NCI-H1930 (cell line): ENCODE measurements around the gene SMIM27.
A peak's percentile ranks its signal among the peaks of the same experiment; 100 is the strongest.

Experiments used
- DNase-seq, 2 experiments: peaks; one replicate each; lab custom pipeline; 2025; lab: John Stamatoyannopoulos, UW

Gene SMIM27

DNA sequence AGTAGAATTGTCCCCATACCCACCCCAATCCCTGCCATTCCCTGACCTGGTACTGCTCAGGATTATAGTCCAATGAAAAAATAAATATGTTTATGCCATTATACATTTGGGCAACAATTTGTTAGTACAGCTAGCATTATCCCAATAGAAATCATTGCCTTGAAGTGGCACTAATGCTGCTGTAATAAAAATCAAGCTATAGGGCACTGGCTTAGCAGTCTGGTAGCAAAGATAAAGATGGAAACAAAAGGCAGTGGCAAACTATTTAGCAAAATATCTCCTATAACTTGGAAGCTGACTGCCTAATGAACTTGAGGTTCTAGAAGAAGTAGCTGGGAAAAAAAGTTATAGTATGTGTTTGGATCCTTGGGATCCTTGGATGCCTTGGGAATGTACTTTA lies 2.5 kb downstream of the SMIM27 start:
- no peak for DNase-seq

DNA sequence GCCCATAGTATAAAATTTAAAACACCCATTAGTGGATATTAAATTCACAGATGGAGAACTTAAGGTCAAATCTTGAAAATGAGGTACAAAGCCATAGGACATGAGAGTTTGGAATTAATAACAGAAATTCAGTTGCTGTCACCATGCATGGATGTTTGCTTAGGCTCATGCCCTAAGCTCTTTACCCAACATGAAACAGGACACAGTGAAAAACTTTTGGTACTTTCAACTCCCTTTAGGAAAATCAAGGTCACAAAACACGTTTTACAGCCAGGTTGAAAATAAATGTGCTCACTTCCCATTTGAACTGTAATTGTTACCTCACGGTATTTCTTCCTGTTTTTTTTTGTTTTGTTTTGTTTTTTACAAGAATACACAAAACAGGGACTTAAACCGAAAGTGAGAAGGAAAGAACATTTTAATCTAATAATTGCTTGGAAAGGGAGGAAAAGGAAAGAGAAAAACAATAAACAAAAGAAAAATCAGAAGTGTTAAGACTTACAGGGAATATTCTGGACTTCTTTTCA lies 6.3 kb downstream of the SMIM27 start:
- DNase-seq: no peak

DNA sequence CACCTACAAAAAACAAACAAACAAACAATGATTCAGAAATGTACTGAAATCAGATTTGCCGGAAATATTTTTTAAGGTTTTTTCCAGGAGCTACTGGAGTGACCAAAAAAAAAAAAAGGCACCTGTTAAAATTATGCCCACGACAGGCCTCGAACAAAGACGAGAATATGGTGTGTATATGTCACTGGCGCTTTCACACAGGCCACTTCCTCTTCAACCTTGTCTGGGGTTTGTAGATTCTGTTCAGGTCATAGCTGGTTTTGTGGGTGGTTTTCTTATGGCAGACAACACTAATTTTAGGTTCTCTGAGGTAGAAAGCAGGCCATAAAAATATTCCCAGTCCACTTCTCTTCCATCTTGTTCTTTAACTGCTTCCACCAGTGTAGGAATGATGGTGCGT lies 13.8 kb downstream of the SMIM27 start:
- DNase-seq: no peak

DNA sequence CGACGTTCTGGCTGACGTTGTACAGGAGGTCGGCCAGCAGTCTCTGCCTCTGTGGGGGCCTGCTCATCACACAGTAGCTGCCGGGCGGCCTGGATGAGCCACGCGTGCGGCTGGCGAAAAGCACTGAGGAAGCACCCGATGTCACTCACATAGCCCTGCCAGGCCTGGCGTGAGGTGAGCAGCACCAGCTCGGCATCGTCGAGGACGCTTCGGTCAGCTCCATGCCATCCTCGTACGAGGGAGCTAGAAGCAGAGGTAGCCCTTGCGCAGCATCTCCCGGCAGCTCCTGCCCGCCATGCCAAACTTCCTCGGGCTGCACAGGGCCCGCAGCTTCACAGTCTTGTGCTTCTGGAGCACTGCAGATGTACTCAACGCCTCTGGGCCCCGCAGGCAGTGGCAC lies 14.6 kb downstream of the SMIM27 start:
- DNase-seq: no peak

DNA sequence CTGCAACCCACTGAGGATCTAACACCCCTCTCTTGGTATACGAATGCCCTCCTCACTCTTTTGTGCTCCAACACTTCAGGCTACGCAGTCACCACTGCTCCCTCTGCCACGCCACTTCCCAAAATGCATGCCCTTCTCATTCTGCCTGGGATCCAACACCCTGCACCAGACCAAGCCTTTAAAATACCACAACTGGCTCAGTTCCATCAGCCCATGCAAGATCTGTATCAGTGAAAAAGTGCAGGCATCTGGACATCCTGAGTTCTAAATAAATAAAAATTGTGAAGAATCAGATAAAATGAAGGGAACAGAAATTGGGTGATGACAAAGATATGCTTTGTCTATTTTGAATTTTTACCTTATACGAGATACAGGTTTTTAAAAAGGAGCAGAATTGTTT lies 18.1 kb downstream of the SMIM27 start:
- DNase-seq: no peak

DNA sequence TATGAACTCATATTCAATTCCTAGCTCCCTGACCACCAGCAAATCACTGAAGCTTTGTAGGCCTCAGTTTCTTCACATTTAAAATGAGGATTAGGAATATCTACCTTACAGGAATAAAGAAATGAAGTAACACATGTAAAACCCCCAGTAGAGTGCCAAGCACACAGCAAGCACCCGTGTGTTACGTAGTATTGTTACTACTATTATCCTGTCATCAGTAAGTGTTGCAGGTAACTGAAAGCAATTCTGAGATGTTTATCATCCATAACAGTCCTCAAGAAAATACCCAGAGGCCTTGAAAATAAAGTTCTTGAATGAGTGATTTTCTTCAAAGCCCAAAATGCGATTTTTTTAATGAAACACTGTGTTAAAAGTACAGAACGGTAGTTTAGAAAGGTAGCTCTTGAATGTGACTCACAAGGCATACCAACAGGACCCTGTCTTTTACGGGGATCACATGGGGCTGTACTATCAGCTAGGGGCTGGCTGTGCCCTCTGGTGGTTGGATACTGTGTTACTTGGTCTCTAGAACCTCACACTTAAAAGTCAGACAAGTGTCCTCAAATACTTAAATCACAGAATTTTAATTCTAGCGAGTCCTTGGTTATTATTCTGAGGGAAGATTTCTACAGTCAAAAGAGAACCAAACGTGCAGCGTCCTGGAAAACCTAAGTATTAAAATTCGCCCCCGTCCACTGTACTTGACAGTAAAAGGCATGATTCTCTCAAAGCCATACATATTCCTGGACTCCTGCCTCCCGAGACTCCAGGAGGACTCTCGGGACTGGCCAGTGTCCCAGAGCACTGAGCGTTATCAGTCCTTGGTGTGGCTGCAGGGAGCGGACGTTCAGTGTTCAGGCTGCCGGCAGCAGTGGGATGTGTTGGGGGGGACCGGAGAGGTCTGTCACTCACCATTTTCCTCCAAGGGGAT lies 20.1 kb downstream of the SMIM27 start:
- peak; percentile 43 to 58 for DNase-seq

DNA sequence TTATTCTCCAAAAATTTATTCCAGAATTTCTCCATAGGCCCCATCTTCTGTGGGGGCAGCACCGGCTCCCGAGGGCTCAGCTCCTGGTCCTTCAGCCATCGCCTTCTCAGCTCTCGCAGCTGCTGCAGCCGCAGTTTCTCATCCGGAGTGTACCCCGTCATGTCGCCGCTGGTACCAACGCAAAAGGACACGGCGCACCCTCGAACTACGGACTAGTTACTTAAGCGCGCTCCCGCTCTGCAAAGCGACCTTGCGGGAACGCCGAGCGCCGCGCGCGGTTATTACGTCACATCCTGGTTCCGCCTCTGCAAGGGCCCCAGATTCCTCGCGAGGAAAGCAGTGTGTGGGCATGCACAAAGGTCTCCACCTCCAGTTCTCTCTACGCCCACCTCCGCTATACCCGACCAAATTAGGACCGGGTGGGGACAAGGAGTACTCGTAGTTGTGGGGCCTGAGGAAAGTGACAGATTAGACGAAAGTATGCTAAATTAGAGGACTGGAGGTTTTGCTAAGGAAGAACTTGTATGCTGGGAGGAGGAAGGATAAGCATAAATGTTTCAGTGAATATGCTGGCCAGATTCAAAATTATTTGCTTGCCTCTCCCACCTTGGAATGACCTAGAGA lies 20.9 kb downstream of the SMIM27 start, which contains the start of gene NDUFB6:
TSS of gene NDUFB6 (minus strand) at position 260 of the 624 bp plus-strand sequence. CDS start at position 161, 99 bp downstream.
- peak; percentile 92 to 94 for DNase-seq

DNA sequence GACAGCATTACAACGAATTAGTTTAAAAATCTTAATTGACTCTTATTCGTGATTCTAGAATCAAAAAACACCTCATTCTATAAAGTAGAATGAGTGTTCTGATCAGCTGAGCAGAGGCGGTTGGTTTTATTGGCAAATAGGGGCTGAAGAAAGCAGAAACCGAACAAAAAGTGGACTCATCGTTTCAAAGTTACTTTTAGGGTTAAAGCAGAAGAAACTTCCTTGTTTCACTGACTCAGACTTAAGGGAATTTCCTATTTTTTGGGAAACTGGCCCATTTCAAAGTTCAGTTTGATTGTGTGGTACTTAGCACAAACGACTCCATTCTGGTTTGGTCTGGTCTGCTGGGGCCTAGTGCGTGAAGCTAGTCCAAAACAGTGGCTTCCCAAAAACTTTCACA lies 21.7 kb downstream of the SMIM27 start:
- DNase-seq: no peak

DNA sequence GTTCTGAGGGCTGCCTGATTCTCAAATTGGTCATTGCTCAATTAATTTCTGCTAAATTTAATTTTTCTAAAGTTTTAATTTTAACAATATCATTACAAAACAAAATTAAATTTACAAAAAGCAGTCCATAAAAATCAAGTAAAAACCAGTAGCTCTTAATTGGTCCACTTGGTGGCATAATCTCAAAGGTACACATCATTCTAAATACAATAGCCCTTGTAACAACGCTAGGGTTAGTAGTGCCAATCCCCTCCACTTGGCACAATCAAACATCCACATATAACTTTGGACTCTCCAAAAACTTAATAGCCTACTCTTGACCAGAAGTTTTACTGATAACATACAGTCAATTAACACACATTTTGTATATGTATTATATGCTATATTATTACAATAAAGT lies 22.7 kb downstream of the SMIM27 start:
- DNase-seq: no peak

DNA sequence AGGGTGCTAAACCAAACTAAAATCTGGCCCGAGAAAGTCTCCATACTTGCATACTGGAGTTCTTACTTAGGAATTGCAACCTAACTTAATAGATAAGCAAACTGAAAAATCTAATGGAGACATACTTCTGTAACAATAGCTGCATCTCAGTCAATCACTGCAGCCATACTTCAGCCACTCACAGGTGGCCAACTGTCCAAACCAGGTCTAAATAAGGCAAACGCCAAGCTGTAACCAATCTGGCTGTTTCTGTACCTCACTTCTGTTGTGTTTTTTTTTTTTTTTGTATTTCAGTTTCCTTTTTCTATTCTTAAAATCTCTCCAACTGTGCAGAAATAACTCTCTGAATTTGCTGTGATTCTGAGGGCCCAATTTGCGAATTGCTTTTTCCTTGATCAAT lies 25.2 kb downstream of the SMIM27 start:
- no peak for DNase-seq

DNA sequence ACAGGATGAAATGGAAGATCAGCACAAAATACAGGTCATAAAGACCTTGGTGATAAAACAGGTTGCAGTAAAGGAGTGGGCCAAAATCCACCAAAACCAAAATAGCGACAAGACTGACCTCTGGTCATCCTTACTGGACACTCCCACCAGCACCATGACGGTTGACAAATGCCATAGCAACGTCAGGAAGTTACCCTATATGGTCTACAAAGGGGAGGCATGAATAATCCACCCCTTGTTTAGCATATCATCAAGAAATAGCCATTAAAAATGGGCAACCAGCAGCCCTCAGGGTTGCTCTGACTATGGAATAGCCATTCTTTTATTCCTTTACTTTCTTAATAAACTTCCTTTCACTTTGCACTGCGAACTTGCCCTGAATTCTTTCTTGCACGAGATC lies 26.8 kb downstream of the SMIM27 start:
- DNase-seq: no peak

DNA sequence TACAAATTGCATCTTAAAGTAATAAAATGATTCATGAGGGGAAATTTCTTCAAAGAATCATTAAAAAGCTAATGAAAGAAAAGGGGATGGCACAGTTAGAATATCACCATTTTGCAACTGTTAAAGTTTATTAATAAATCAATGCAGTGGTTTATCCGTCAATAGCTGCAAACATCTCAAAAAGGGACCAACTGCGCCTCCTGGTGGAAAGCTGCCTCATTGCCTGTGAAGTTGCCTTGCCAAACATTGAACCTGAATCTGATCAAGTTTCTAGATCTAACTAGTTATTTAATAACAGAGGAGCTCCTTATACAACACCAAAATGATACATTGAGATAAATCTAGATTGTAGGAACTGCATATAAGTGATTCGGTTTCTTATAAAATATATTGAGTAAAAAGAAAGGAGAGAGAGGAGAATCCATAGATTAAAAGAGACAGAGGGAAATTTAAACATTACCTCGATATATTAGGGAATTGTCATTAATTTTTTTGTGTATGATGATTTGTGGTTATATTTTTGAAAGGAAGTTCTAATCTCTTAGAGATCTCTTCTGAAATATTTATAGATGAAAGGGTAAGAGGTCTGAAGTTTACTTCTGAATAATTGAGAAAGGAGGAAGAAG lies 27.7 kb downstream of the SMIM27 start:
- peak; percentile 16 to 62 for DNase-seq

DNA sequence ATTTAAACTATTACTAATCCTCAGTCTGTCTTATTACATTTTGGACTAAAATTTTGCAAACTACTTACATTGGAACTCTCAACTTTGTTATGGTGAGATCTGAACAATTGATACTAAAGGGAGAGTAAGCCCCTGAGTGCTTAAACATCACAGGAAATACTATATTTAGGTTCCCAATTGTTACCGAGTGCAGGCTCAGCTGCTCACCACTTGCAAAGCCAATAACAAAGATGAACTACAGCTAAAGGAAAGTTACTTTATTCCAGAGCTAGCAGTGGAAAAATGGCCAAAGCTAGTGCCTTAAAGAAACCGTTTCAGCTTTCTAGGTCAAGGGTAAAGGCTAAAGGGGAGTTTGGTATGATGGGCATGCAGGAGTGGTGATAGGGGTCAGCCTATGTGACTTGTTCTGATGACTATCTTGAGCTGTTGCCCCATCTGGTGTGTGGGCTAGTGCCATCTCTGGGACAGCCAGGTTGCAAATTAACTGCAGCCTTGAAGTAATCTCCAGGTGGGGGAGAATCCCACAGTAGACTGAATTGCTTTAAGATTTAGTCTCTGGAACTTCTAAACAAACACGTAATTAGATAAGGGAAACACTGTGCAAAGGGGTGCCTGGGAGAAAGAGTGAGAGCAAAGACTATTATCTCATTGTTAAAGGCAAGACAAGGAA lies 28.6 kb downstream of the SMIM27 start:
- no peak for DNase-seq

DNA sequence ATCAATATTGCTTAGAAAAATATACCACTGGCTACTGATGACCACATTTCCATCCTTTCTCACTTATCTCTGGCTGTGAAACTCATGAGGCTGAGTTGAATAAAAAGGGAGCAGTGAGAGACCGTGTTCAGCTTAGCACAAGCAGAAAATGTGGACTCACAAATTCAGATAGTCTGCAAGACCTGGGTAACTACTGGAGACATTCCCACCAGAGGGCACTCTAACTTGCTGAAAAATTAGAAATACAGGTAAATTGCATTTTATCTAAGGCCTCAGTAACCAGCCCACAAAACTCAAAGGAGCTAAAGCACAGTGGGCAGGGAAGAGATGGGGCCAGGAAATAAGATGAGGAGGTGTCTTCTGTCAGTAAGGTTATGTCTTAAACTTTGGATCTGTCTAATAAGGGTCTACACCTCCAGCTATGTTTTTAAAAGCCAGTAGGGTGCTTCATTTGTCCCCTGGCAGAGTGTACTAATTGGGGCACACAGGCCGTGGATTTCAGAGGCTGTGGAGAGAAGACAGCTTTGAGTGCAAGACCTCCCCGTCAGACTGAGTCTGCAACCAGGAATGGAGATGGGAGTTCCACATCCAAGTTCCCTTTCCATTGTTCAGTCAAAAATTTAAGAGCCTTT lies 29.5 kb downstream of the SMIM27 start:
- DNase-seq: peak; percentile 8 to 51

DNA sequence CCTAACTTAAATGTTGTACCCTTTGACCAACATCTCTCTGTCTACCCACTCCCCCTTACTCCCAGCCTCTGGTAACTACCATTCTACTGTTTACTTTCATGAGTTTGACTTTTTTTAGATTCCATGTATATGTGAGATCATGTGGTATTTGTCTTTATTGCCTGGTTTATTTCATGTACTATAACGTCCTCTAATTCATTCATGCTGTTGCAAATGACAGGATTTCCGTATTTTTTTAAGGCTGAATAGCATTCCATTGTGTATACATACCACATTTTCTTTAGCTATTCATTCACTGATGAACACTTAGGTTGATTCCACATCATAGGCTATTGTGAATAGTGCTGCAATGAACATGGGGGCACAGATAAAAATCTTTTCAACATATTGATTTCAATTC lies 32.7 kb downstream of the SMIM27 start:
- DNase-seq: no peak

DNA sequence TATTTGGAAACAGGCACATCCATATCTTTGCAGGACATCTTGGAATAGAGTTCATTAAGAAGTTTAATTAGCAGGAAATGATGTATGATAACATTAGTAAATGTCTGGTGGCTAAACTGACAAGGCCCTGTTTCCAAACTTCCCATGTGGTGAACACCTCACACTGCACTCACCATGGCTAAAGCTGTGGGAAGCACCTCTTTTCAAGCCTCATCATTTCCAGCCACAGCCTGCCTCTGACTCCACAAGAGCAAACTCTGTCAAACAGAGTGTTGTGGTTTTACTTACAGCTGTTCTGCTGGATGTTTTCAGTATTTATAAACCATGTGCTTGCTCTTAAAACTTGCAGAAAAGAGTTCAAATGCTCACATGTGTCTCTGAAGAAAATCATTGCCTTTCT lies 35.8 kb downstream of the SMIM27 start:
- no peak for DNase-seq

DNA sequence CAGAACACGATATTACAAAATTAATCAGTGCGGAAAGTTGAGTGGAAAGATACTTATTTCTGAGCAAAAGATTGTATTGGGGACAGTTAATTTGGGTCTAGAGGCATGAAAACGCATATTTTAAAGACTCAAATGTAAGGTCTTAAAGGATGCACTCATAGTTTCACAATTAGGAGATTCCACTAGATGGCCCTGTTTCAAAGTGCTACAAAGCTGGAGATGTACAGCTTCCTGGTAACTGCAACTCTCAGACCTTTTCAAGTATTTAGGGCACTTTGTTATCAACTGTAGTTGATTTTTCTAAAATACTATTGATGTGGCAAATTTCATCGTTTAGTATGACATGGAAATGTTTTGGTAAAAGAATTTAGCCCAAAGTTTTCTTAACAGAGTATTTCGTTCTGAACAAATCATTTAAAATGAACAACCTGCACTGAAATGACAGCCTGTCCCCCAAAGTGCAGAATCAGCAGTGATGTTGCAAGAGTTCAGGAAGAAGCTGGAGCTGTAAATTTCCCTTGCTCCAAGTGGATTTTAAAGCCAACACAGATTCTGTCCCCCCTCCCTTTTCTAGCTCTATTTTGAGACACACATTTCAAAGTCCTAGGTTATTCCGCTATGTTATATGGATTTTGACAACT lies 37.1 kb downstream of the SMIM27 start:
- DNase-seq: peak; percentile 12 to 42

DNA sequence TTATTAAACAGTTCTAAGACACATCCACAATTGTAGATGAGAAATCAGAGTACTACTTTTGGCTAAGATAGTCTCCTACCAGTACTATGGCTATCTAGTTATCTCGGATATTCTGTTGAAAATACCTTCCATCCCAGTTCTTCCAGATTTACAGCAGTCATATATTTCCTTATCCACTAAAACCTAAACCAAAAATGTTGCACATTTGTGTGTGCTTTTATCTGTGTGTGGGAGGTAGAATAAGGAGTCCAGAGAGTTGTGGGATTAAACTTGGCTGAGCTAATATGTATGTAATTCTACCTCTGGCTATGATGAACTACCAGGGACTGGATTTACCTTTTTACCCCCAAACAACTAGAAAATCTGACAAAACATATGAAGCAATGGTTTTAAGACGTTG lies 38.3 kb downstream of the SMIM27 start:
- no peak for DNase-seq

DNA sequence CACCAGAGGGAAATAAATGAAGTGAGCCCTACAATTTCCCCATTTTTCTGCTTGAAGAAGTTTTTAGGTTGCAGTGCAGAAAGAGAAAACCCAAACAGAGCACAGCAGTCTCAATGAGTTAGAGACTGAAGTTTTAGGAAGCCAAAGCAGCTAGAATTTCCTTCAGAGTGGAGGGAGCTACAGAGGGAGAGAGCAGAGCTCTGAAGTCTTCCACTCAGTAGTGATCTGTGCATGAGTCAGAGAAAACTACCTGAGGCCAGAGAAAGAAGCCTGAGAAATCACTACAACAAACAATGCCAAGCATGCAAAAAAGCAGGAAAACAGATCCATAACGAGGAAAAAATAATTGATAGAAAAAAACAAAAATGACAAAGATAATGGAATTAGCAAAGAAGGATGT lies 38.8 kb downstream of the SMIM27 start:
- DNase-seq: no peak

DNA sequence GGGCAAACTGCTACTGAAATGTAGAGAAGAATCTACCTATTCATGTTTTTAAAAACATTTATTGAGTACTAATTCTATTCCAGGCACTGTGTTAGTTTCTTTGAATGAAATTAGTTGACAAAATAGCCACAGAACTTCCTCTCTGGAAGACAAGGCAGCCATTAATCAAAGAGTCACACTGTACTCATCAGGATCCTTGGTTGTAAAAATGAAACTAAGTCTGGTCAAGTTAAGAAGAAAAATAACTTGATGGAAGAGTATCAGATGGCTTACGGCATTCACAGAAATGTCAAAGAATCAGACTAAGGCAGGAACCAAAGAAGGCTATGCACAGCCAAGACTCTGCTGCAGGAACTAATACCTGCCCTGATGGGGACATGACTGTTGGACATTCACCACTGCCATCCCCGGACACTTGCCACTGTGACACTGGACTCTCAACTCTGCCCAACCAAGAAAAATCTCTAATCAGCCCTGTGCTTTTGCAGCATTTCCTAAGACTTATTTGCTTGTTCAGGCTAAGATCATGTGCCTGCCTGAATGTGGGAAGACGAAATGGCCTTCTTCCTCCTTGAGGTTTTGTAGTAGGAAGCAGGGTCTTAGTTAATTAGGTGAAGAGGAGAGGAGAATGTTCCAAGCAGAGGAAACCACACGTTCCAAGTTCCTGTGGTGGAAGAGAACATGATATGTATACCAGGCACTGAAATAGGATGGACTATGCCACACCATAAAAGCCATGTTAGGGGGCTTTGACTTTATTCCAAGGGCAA lies 44.2 kb downstream of the SMIM27 start:
- DNase-seq: no peak
